Activated CD8-positive, alpha-beta memory T cell treated with anti-CD3 and anti-CD28 coated beads for 36 hours (primary cell): ENCODE data around the gene PKP4. TPM values are rescaled to one million over a fixed set of nuclear protein-coding genes. Genes with fewer than 3 reads are reported as not detected.
"Not testable (repeated sequence)": the region's sequence is repeated elsewhere in the genome, so short reads cannot be mapped to it uniquely, and the experiment has no call there.

ENCODE experiments used
- CTCF ChIA-PET: fragments of 350-600 bp; sonication (Branson Sonifier 250); formaldehyde crosslinking; loops from one replicate; lab custom pipeline; 2021; ENCODE audit warnings: antibody characterized with exemption; lab: Charles Lee
- POLR2A ChIA-PET: fragments of 350-600 bp; sonication (Branson Sonifier 250); formaldehyde crosslinking; loops from one replicate; lab custom pipeline; 2021; ENCODE audit warnings: antibody characterized with exemption; lab: Charles Lee
- total RNA-seq, 2 experiments: library from RNA; stranded (reverse); gene quantifications; one replicate each; pipeline ENCODE4 v1.2.3, GENCODE V29; 2021

Gene PKP4, protein sequence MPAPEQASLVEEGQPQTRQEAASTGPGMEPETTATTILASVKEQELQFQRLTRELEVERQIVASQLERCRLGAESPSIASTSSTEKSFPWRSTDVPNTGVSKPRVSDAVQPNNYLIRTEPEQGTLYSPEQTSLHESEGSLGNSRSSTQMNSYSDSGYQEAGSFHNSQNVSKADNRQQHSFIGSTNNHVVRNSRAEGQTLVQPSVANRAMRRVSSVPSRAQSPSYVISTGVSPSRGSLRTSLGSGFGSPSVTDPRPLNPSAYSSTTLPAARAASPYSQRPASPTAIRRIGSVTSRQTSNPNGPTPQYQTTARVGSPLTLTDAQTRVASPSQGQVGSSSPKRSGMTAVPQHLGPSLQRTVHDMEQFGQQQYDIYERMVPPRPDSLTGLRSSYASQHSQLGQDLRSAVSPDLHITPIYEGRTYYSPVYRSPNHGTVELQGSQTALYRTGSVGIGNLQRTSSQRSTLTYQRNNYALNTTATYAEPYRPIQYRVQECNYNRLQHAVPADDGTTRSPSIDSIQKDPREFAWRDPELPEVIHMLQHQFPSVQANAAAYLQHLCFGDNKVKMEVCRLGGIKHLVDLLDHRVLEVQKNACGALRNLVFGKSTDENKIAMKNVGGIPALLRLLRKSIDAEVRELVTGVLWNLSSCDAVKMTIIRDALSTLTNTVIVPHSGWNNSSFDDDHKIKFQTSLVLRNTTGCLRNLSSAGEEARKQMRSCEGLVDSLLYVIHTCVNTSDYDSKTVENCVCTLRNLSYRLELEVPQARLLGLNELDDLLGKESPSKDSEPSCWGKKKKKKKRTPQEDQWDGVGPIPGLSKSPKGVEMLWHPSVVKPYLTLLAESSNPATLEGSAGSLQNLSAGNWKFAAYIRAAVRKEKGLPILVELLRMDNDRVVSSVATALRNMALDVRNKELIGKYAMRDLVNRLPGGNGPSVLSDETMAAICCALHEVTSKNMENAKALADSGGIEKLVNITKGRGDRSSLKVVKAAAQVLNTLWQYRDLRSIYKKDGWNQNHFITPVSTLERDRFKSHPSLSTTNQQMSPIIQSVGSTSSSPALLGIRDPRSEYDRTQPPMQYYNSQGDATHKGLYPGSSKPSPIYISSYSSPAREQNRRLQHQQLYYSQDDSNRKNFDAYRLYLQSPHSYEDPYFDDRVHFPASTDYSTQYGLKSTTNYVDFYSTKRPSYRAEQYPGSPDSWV
- 10 to 100 TPM; 36.5 to 37.5 TPM for total RNA-seq

- POLR2A ChIA-PET, result interaction anchor here (0.5 kb wide), 1 partner anchor 834 kb away, joined by 3 read pairs; no protein-coding TSS in a partner anchor
- CTCF ChIA-PET, result interaction anchor here (1.2 kb wide), 1 partner anchor 9 kb away, joined by 3 read pairs; no protein-coding TSS in a partner anchor
These were observed at the start of gene PKP4, which contains the start of gene CCDC148 for GRCh38 chr2:158456309-158457066. Gene PKP4 (plus strand): TSS chr2:158456952. CDS start chr2:158533185, 76,233 bp downstream. Gene CCDC148 (minus strand): TSS chr2:158456753. CDS start chr2:158456439, 314 bp downstream.

GRCh38 chr2:158407031-158407430 lies 49.7 kb upstream of the PKP4 start:
- CTCF ChIA-PET, result no interaction called here
- POLR2A ChIA-PET, result no interaction called here

GRCh38 chr2:158410132-158410531 lies 46.6 kb upstream of the PKP4 start:
- CTCF ChIA-PET, result no interaction called here
- POLR2A ChIA-PET, result no interaction called here

- ChIA-PET POLR2A (no interaction called here), CTCF (no interaction called here)
These were observed 45.0 kb upstream of the PKP4 start for GRCh38 chr2:158411748-158412147.

DNA sequence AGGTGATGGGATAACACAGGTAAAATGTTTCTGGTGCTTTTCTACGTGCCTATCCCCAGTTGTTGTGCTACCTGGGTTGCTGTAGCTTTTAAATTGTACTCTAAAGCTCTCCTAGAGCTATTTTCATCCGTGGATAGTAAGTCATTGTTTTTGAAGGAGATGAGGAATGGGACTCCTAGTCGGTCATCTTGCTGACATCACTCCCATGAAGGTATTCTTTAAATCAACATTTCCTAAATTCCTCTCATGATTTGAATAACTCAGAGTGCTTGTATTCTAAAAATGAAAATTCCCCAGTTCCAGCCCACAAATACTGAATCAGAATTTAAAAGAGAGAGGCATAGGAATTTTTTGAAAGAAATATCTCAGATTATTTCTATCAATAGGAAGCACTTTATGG lies 44.5 kb upstream of the PKP4 start:
- ChIA-PET POLR2A (no interaction called here), CTCF (no interaction called here)

DNA sequence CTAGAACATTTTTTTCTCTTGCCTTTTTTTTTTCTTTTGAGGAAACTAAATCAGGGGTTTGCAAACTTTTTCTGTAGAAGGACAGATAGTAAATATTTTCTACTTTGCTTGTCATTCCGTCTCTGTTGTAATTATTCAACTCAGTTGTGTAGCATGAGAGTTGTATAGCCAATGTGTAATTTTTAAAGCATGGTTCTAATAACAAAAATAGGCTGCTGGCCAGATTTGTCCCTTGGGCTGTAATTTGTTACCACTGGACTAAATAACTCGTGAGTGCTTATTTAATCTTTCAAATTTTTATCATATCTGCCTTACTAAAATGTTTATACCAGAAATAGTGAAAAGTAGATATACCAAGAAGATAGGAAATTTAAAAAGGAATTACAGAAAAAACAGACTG lies 43.2 kb upstream of the PKP4 start:
- CTCF ChIA-PET, result no interaction called here
- POLR2A ChIA-PET, result no interaction called here

DNA sequence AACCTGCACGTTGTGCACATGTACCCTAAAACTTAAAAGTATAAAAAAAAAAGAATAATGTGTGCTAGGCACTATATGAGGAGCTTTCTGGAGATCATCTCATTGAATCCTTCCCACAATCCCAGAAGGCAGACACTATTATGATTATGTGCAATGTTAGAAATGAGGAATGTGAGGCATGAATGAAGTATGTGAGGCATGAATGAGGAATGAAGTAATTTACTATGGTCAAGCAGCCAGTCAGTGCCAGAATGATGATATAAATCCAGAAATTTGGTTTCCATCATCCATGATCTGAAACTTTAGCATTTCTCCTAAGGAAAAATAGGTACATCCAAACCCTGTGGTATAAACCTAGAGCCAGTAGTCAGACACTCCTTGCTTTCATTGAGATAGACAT lies 42.2 kb upstream of the PKP4 start:
- POLR2A ChIA-PET, result no interaction called here
- CTCF ChIA-PET, result no interaction called here

GRCh38 chr2:158432117-158432516 lies 24.6 kb upstream of the PKP4 start:
- POLR2A ChIA-PET, result no interaction called here
- CTCF ChIA-PET, result no interaction called here

GRCh38 chr2:158433716-158434115 lies 23.0 kb upstream of the PKP4 start:
- POLR2A ChIA-PET, CTCF ChIA-PET: not testable (repeated sequence)

DNA sequence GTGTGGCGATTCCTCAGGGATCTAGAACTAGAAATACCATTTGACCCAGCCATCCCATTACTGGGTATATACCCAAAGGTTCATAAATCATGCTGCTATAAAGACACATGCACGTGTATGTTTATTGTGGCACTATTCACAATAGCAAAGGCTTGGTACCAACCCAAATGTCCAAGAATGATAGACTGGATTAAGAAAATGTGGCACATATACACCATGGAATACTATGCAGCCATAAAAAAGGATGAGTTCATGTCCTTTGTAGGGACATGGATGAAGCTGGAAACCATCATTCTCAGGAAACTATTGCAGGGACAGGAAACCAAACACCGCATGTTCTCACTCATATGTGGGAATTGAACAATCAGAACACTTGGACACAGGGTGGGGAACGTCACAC lies 17.7 kb upstream of the PKP4 start:
- CTCF ChIA-PET, POLR2A ChIA-PET: not testable (repeated sequence)

GRCh38 chr2:158443606-158444005 lies 13.1 kb upstream of the PKP4 start:
- ChIA-PET POLR2A (no interaction called here), CTCF (no interaction called here)

- ChIA-PET CTCF (interaction anchor here (0.8 to 1.2 kb wide), 2 partner anchors 8 to 16 kb away, joined by 3 read pairs; no protein-coding TSS in a partner anchor), POLR2A (interaction anchor here (0.5 to 0.6 kb wide), 2 partner anchors 593 to 833 kb away, joined by 3 to 6 read pairs; no protein-coding TSS in a partner anchor)
These were observed 507 bp downstream of the PKP4 start for GRCh38 chr2:158457092-158457825.

DNA sequence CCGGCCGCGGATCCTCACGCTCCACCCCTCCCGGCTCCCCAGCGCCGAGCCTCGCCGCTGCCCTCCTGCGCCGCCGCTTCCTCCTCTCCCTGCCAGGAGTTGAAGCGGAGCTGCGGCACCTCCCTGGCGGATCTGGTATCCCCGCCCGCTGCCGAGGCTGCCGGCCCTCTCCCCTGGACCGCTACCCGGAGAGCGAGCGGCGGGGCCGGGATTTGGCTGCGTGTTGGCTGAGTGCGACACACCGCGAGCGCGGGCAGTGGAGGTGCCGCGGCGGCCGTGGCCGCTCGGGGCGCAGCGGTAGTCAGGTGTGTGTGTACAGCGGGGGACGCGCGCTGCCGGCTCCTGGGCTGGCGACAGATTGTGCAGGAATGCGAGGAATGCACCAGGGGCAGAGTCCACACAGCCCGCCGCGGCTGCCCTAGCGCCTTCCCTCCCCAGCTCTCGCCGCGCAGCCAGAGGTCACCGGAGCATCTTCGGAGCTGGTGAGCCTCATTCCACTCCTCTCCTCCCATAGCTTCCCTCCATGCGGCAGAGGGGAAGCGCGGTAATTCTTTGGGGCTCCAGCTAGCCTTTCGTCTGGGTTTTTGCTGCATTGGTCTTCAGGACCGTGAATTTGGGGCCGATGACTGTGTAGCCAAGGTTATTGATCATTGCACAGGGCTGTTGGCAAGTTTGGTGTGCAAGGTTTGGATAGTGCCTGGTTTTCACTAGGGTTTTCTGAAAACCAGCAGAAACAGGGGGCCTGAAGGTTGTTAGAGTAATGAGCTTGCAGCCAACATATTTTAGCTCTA lies 1.3 kb downstream of the PKP4 start:
- POLR2A ChIA-PET, result interaction anchor here (0.6 kb wide), 1 partner anchor 593 kb away, joined by 6 read pairs; no protein-coding TSS in a partner anchor

GRCh38 chr2:158458617-158458920 lies 1.8 kb downstream of the PKP4 start:
- POLR2A ChIA-PET, result no interaction called here

More for the DNA sequence above, 1.3 kb downstream of the PKP4 start:
- CTCF ChIA-PET, result interaction anchor here (0.8 kb wide), 1 partner anchor 15 kb away, joined by 3 read pairs; no protein-coding TSS in a partner anchor

GRCh38 chr2:158459161-158460003 lies 2.6 kb downstream of the PKP4 start:
- POLR2A ChIA-PET, result no interaction called here
- CTCF ChIA-PET, result no interaction called here

More at GRCh38 chr2:158458617-158458920, 1.8 kb downstream of the PKP4 start:
- CTCF ChIA-PET, result no interaction called here

GRCh38 chr2:158460632-158461297 lies 4.0 kb downstream of the PKP4 start:
- CTCF ChIA-PET, result no interaction called here
- POLR2A ChIA-PET, result no interaction called here
